Uterus (tissue), 4 donors: ENCODE measurements around the gene ATP6V0A4. TPM values are rescaled to one million over a fixed set of nuclear protein-coding genes. Genes with fewer than 3 reads are reported as not detected.

Experiments
- DNase-seq, 2 donors: peaks; one replicate each; pipeline ENCODE4 v3.0.0-alpha.2; 2019 to 2020
- H3K27ac ChIP-seq, 2 donors: fragments of 200-600 bp; sonication (generic); 1 replicate in 1 of 2; 2 replicates in 1 of 2; pipeline ENCODE4 v1.5.1; 2016 to 2018
- H3K27me3 ChIP-seq, 2 donors: fragments of 200-600 bp; sonication (generic); one replicate each; pipeline ENCODE4 v1.5.1; 2018 to 2019; ENCODE audit warnings: control low read depth in 1 of 2
- H3K36me3 ChIP-seq, 2 donors: fragments of 200-600 bp; sonication (generic); one replicate each; pipeline ENCODE4 v1.5.1; 2019; ENCODE audit warnings: control low read depth in 1 of 2
- H3K4me1 ChIP-seq, 2 donors: fragments of 200-600 bp; sonication (generic); one replicate each; pipeline ENCODE4 v1.5.1; 2018 to 2019; ENCODE audit warnings: control low read depth in 1 of 2
- H3K4me3 ChIP-seq, 2 donors: fragments of 200-600 bp; sonication (generic); 1 replicate in 1 of 2; 2 replicates in 1 of 2; pipeline ENCODE4 v1.5.1; 2018 to 2019; ENCODE audit warnings: mild to moderate bottlenecking in 1 of 2
- H3K9me3 ChIP-seq, 2 donors: fragments of 200-600 bp; sonication (generic); one replicate each; pipeline ENCODE4 v1.5.1; 2019; ENCODE audit warnings: control low read depth in 1 of 2
- POLR2A ChIP-seq, 2 donors: fragments of 450-650 bp; IDR thresholded peaks; one replicate each; pipeline ENCODE4 v1.6.1; 2016; ENCODE audit warnings: antibody characterized with exemption in 2 of 2, mild to moderate bottlenecking in 1 of 2, moderate library complexity in 1 of 2
- intact Hi-C: fragments of 100-400 bp; cut with DNase I; formaldehyde crosslinking; loops from one replicate; pipeline ENCODE4 v1.15.1; 2023; ENCODE audit warnings: low total_unique reads
- total RNA-seq, 4 donors: library from RNA; depleted of rRNA in 3 of 4; stranded (reverse); fragments of >200 nt in 3 of 4; gene quantifications; one replicate each; pipeline versions ENCODE4 v1.1.0 to v1.2.4, GENCODE V29; 2014 to 2023
- TF ChIP-seq, protein P1 (sequence below), 4 experiments: fragments of 200-600 bp in 2 of 4; fragments of 450-650 bp in 2 of 4; sonication (generic) in 2 of 4; IDR thresholded peaks; one replicate each; pipeline ENCODE4 v1.5.1; 2016 to 2019; ENCODE audit warnings: antibody characterized with exemption in 4 of 4, mild to moderate bottlenecking in 2 of 4, moderate library complexity in 1 of 4
- donor health status: DM: yes; HTN: yes; CAD: no.

The ATP6V0A4 gene
- total RNA-seq, 4 donors from 2014 or later: not detected

DNA sequence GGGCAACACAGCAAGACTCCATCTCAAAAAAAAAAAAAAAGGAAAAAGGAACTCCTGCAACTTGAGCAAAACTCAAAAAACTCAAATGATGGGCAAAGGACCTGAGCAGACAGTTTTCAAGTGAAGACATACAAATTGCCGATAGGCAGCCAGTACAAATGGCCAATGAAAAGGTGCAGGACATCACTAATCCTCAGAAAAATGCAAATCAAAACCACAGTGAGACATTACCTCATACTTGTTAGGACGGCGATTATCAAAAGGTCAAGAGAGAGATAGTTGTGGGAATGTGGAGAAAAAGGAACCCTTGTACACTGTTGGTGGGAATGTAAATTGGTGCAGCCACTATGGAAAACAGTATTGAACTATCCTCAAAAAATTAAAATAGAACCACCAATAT lies 113.7 kb downstream of the ATP6V0A4 start:
- Histone ChIP-seq H3K27me3 (no peaks in the 10 kb centered on the region), H3K4me1 (no peaks in the 10 kb centered on the region), H3K4me3 (no peak overlapping the region), H3K27ac (no peak overlapping the region), H3K9me3 (no peaks in the 10 kb centered on the region), H3K36me3 (no peaks in the 10 kb centered on the region)
- no peak for TF ChIP-seq POLR2A (IDR thresholded peaks at IDR 0.05)
- TF ChIP-seq, protein P1, sequence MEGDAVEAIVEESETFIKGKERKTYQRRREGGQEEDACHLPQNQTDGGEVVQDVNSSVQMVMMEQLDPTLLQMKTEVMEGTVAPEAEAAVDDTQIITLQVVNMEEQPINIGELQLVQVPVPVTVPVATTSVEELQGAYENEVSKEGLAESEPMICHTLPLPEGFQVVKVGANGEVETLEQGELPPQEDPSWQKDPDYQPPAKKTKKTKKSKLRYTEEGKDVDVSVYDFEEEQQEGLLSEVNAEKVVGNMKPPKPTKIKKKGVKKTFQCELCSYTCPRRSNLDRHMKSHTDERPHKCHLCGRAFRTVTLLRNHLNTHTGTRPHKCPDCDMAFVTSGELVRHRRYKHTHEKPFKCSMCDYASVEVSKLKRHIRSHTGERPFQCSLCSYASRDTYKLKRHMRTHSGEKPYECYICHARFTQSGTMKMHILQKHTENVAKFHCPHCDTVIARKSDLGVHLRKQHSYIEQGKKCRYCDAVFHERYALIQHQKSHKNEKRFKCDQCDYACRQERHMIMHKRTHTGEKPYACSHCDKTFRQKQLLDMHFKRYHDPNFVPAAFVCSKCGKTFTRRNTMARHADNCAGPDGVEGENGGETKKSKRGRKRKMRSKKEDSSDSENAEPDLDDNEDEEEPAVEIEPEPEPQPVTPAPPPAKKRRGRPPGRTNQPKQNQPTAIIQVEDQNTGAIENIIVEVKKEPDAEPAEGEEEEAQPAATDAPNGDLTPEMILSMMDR (IDR thresholded peaks at IDR 0.05): no peak
- DNase-seq: no peak
- intact Hi-C loops: no loop called here

GRCh38 chr7:138679793-138680192 lies 118.2 kb downstream of the ATP6V0A4 start:
- TF ChIP-seq, protein P1 (IDR thresholded peaks at IDR 0.05): no peak
- no peak for TF ChIP-seq POLR2A (IDR thresholded peaks at IDR 0.05)
- H3K4me1 ChIP-seq: no peaks in the 10 kb centered on the region
- intact Hi-C loops: no loop called here
- no peaks in the 10 kb centered on the region for H3K9me3 ChIP-seq
- no peak overlapping the region for H3K4me3 ChIP-seq
- no peak overlapping the region for H3K27ac ChIP-seq
- DNase-seq: no peak
- H3K36me3 ChIP-seq: no peaks in the 10 kb centered on the region
- H3K27me3 ChIP-seq: no peaks in the 10 kb centered on the region

GRCh38 chr7:138670594-138670993 lies 127.4 kb downstream of the ATP6V0A4 start:
- TF ChIP-seq POLR2A (IDR thresholded peaks at IDR 0.05): no peak
- TF ChIP-seq, protein P1 (IDR thresholded peaks at IDR 0.05): no peak
- Histone ChIP-seq H3K4me1 (no peaks in the 10 kb centered on the region), H3K4me3 (no peak overlapping the region), H3K36me3 (no peaks in the 10 kb centered on the region), H3K27me3 (no peaks in the 10 kb centered on the region), H3K9me3 (no peaks in the 10 kb centered on the region), H3K27ac (no peak overlapping the region)
- DNase-seq: no peak
- intact Hi-C loops: no loop called here

GRCh38 chr7:138669364-138669763 lies 128.6 kb downstream of the ATP6V0A4 start:
- Histone ChIP-seq H3K4me3 (no peak overlapping the region), H3K27me3 (no peaks in the 10 kb centered on the region), H3K36me3 (no peaks in the 10 kb centered on the region), H3K27ac (no peak overlapping the region), H3K9me3 (no peaks in the 10 kb centered on the region), H3K4me1 (peaks cover 0 to under 1% of the 10 kb centered on the region in 2 donors)
- no peak for DNase-seq
- intact Hi-C loops: no loop called here
- TF ChIP-seq, protein P1 (IDR thresholded peaks at IDR 0.05): no peak
- no peak for TF ChIP-seq POLR2A (IDR thresholded peaks at IDR 0.05)

DNA sequence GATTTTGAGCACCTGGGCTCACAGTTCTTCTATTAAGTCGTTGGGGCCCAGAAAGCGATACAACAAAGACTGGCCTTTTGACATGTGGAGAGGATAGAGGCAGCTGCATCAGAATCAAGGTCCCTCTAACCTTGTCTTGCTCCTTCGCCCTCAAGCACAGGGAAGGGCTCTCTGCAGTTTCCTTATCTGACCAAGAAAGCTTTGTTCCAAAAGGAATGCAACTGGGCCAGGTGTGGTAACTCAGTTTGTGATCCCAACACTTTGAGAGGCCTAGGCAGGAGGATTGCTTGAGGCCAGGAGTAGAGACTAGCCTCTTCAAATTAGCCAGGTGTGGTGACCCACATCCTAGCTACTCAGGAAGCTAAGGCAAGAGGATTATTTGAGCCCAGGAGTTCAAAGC lies 129.1 kb downstream of the ATP6V0A4 start:
- H3K36me3 ChIP-seq: no peaks in the 10 kb centered on the region
- TF ChIP-seq, protein P1 (IDR thresholded peaks at IDR 0.05): no peak
- DNase-seq: no peak
- intact Hi-C loops: no loop called here
- no peak overlapping the region for H3K4me3 ChIP-seq
- H3K27me3 ChIP-seq: no peaks in the 10 kb centered on the region
- H3K4me1 ChIP-seq: peaks cover 0 to 3% of the 10 kb centered on the region in 2 donors
- no peak overlapping the region for H3K27ac ChIP-seq
- no peaks in the 10 kb centered on the region for H3K9me3 ChIP-seq
